ENCODE measurements around the gene ACER3. TPM values are rescaled to one million over a fixed set of nuclear protein-coding genes. Genes with fewer than 3 reads are reported as not detected.

ACER3 gene
- total and polyA plus RNA-seq, 2 of the 4 experiments (the other 2 are of a cell fraction), result 3.5 to 10.0 TPM

DNA sequence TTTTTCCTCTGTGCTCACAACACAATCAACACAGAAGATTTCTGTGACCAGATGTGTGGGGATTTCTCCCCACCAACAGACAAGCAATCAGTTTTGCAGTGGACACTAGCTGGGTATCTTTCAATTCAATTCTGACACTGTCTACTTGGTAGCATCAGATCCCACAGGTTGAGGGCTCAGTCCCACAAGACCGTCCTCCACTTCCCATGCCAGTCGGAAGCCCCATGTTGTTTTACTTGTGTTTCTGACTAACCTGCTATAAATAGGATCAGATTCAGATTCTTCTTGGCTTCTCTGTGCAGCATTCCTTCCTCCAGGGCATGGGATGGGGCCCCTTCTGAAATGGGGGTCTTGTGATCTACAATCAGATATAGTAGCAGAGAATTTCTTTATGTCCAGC, 19.6 kb downstream of the ACER3 start:
- H2AFZ ChIP-seq (replicated peaks; ENCODE audit: low read length, poor library complexity), result no peak overlapping the region
- H3K4me3 ChIP-seq (ENCODE audit: insufficient read depth, low read depth, low read length), result no peak overlapping the region
- H2AK5ac ChIP-seq (ENCODE audit: low read depth, low read length), result no peak overlapping the region
- H2BK20ac ChIP-seq (ENCODE audit: low read depth, low read length), result no peak overlapping the region
- H2BK120ac ChIP-seq (ENCODE audit: low read depth, low read length), result no peak overlapping the region
- in situ Hi-C loops (cut with MboI; ENCODE audit: low sequenced_read_pairs) (no loop called here), dilution Hi-C loops (cut with HindIII; ENCODE audit: low sequenced_read_pairs, unreplicated experiment) (no loop called here), intact Hi-C loops (cut with micrococcal nuclease) (no loop called here)
- no peaks in the 10 kb centered on the region for H3K9me1 ChIP-seq (ENCODE audit: insufficient read depth, low read length)
- H3K4me2 ChIP-seq (ENCODE audit: low read depth, low read length), result no peak overlapping the region
- POLR2A ChIA-PET (ENCODE audit: unreplicated experiment), result no interaction called here
- no peak overlapping the region for H3K14ac ChIP-seq (replicated peaks; ENCODE audit: low read depth, low read length)
- H3K27ac ChIP-seq (ENCODE audit: insufficient read depth, low read length), result no peak overlapping the region
- H4K5ac ChIP-seq (ENCODE audit: low read depth, low read length), result no peak overlapping the region
- WGBS, 2 experiments (ENCODE audit: extremely low coverage in 2 of 2, insufficient read length in 1 of 2), result 92% methylated on average over 2 of the region's 2 CpGs; no CpG with 5 or more reads in 1 of the 2 experiments
- no peak overlapping the region for H3K18ac ChIP-seq (ENCODE audit: low read depth, low read length)
- no peaks in the 10 kb centered on the region for H4K20me1 ChIP-seq (ENCODE audit: insufficient read depth, low read length)
- H2AK9ac ChIP-seq (replicated peaks; ENCODE audit: low read depth, low read length, poor library complexity), result no peak overlapping the region
- no peak overlapping the region for H2BK5ac ChIP-seq (ENCODE audit: low read depth, low read length, poor library complexity, severe bottlenecking)
- no peaks in the 10 kb centered on the region for H3K9me3 ChIP-seq (ENCODE audit: control insufficient read depth, insufficient read depth, low read length)
- no peak overlapping the region for H4K91ac ChIP-seq (ENCODE audit: insufficient read depth, low read depth, low read length)
- H3K56ac ChIP-seq (ENCODE audit: extremely low read depth, insufficient read depth, low read length), result no peak overlapping the region
- CTCF ChIA-PET, result interaction anchor here (0.7 to 1.0 kb wide), 2 partner anchors 11 to 43 kb away, joined by 3 read pairs; no protein-coding TSS in a partner anchor
- H2BK15ac ChIP-seq (ENCODE audit: low read depth, low read length), result no peak overlapping the region
- no peaks in the 10 kb centered on the region; the same call in 1 of the 2 replicates for H3K4me1 ChIP-seq (ENCODE audit: control insufficient read depth, insufficient read depth, low read length)
- BruUV-seq (replicated peaks), result no TSS peak
- H4K8ac ChIP-seq (ENCODE audit: low read depth in 2 of 2, low read length in 2 of 2), result no peak overlapping the region
- peaks cover 0 to 4% of the 10 kb centered on the region in 2 experiments; a peak in 2 of 4 replicates for H3K79me1 ChIP-seq (ENCODE audit: low read depth in 1 of 2, low read length in 2 of 2)
- H3K23ac ChIP-seq (ENCODE audit: low read depth, low read length), result no peak overlapping the region
- no peak overlapping the region for H3K4ac ChIP-seq (ENCODE audit: low read depth, low read length)
- DNase-seq (no peak), ATAC-seq (ENCODE audit: low read depth) (no peak)
- no peak overlapping the region for H3K9ac ChIP-seq (ENCODE audit: low read depth, low read length)
- H3K36me3 ChIP-seq (ENCODE audit: control insufficient read depth, insufficient read depth, low read length), result no peaks in the 10 kb centered on the region
- TF ChIP-seq, protein P1, sequence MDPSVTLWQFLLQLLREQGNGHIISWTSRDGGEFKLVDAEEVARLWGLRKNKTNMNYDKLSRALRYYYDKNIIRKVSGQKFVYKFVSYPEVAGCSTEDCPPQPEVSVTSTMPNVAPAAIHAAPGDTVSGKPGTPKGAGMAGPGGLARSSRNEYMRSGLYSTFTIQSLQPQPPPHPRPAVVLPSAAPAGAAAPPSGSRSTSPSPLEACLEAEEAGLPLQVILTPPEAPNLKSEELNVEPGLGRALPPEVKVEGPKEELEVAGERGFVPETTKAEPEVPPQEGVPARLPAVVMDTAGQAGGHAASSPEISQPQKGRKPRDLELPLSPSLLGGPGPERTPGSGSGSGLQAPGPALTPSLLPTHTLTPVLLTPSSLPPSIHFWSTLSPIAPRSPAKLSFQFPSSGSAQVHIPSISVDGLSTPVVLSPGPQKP (IDR thresholded peaks at IDR 0.05; ENCODE audit: borderline replicate concordance, low read depth, low read length), result no peak
- no peak for TF ChIP-seq MAFK (IDR thresholded peaks at IDR 0.05; ENCODE audit: low read depth, low read length)
- TF ChIP-seq BHLHE40 (IDR thresholded peaks at IDR 0.05; ENCODE audit: low read depth, low read length), result no peak
- TF ChIP-seq NFE2L2 (IDR thresholded peaks at IDR 0.05; ENCODE audit: low read depth, low read length), result no peak
- TF ChIP-seq RAD21 (IDR thresholded peaks at IDR 0.05; ENCODE audit: low read length), result no peak
- no peaks in the 10 kb centered on the region for H3K27me3 ChIP-seq (ENCODE audit: control insufficient read depth, insufficient read depth, low read length)
